ENCODE measurements around the gene TFB2M.
"Not testable (repeated sequence)": the region's sequence is repeated elsewhere in the genome, so short reads cannot be mapped to it uniquely, and the experiment has no call there.

The TFB2M gene, protein sequence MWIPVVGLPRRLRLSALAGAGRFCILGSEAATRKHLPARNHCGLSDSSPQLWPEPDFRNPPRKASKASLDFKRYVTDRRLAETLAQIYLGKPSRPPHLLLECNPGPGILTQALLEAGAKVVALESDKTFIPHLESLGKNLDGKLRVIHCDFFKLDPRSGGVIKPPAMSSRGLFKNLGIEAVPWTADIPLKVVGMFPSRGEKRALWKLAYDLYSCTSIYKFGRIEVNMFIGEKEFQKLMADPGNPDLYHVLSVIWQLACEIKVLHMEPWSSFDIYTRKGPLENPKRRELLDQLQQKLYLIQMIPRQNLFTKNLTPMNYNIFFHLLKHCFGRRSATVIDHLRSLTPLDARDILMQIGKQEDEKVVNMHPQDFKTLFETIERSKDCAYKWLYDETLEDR

DNA sequence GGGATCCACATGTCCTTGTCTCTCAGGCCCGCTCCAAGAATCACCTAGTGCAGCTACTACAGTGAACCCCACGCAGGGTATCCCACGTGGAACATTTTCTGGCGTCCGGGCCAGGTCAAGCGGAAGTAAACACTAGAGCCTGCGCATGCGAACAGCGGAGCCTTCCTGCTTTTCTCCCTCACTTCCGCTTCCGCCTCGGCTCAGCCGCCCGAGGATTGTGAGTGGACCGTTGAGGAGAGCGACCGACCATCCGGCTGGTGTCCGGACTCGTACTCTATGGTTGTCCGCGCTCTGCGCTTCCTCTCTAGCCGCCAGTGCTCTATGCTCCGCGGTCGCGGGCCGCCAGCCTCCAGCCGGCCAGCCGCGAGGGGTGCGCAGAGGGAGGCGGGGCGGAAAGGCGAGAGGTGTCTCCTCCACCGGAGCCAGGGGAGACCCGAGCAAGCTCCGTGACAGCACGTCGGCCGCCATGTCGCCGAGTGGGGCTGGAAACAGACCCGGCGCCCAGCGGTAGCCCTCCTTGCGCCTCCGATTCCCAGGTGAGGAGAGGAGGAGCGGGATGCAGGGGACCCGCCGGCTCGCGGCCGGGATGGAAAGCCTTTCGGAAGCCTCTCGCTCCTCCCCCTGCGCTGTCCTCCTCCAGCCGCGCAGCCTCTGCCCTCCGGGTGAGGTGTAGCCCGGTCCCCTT, at the start of gene TFB2M, which contains the start of gene CNST:
Gene TFB2M (minus strand): TSS at position 134 of the 685 bp plus-strand sequence. CDS start 123 bp downstream, at position 11.
Gene CNST (plus strand): TSS at position 329 of the 685 bp plus-strand sequence. CDS start 25,107 bp downstream, outside the sequence.
- DNase-seq (ENCODE audit: extremely low spot score, insufficient read length, low read depth) (peak; percentile 87), FAIRE-seq (peak; percentile 100)

DNA sequence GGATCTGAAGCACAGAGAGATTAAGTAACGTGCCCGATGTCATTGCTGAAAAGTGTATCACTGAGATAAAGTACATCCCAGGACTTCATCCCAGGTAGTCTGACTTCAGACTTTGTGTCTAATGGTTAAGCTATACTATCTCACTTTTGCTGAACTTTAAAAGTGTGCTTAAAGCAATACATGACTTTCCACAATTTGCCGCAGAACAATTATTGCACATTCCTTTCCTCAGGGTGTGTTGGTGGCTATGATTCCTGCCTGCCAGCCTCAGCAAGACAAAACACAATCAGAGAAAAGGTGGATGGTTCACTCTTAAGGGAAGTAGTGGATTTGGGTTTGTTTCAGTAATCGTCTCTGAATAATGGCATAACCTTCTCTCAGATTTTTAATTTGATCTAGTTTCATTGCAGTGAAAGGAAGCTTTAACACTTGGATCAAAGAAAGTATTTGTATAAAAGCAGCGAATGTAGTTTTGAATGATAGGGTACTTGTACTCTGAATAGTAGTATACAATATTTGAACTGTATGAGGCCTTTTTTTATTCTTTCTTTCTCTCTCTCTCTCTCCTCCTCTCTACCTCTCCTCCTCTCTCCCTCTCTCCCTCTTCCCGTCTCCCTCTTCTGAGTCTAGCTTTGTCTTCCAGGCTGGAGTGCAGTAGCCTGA, 47.2 kb upstream of the TFB2M start:
- DNase-seq (ENCODE audit: extremely low spot score, insufficient read length, low read depth): no peak
- FAIRE-seq: no peak

DNA sequence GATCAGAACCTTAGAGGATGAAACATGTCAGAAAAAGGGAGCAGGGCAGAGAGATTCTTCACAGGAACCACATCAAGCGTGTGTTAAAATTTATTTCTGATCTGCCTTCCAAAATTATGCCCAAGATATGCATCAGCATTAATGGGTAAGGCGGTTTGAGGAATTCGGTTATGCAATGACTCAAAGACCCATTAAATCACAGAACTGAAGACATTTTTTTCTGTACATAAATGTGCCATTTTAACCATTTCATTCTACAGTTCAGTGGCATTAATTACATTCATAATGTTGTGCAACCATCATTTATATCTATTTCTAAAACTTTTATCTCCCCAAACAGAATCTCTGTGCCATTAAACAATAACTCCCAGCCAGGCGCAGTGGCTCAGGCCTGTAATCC, 43.6 kb upstream of the TFB2M start:
- no peak for FAIRE-seq
- DNase-seq (ENCODE audit: extremely low spot score, insufficient read length, low read depth): no peak

DNA sequence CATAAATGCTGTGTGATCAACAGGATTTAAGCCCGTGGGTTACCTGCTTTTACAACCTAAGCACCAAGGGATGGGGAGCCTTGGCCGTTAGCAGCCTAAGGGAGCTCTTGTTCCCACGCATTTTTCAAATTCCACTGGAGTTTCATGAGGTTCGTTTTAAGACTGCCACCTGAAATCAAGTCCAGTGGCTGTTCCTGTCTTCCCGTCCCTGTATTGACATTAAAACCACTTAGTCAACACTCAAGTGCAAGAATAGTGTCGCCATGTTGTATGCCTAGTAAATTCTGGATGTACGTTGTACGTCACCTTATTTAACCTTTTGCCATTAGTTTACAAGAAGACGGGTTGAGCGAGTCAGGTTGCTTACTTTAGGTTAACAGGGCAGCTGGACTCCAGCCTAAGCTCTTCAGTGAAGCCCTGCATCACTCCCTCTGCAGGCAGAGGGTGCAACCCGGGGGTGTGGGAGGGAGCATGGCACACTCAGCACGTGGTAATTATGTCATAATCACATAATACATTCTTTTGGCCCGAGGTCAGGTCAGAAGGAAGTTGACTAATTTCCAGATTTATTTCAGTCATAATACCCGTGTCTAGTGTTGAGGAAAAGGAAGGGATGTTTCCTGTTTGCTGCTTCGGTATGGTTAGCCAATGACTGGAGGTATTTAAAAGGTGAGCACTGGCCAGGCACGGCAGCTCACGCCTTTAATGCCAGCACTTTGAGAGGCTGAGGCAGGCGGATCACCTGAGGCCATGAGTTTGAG, 42.7 kb upstream of the TFB2M start:
- DNase-seq (ENCODE audit: extremely low spot score, insufficient read length, low read depth) (no peak), FAIRE-seq (no peak)

DNA sequence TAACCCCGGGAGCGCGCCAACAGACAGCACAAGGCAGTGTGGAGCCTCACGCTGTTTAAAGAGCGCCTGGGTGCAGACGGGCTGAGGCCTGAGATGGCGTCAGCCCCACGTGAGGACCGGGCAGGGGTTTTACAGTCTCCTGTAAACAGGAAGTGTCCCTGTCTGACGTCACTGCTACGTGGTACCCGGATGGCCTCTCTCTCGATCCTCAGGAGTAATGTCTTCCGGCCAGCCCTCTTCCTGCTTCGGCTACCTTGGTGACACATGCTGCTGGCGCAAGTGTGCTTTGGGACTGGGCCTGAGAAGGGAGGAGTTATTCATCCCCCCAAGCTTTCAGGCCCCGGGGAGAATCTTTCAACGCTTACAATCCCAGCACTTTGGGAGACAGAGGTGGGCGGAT, 41.4 kb upstream of the TFB2M start:
- DNase-seq (ENCODE audit: extremely low spot score, insufficient read length, low read depth) (no peak), FAIRE-seq (no peak)

DNA sequence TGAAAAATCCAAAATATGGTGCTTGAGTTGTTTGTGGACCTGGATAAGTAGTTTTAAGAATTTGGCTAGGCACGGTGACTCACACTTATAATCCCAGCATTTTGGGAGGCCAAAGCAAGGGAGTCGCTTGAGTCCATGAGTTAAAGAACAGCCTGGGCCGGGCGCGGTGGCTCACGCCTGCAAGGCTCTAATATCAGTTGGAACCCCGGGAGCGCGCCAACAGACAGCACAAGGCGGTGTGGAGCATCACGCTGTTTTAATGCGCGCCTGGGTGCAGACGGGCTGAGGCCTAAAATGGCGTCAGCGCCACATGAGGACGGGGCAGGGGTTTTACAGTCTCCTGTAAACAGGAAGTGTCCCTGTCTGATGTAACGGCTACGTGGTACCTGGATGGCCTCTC, 39.2 kb upstream of the TFB2M start:
- not testable (repeated sequence) for DNase-seq (ENCODE audit: extremely low spot score, insufficient read length, low read depth); FAIRE-seq

DNA sequence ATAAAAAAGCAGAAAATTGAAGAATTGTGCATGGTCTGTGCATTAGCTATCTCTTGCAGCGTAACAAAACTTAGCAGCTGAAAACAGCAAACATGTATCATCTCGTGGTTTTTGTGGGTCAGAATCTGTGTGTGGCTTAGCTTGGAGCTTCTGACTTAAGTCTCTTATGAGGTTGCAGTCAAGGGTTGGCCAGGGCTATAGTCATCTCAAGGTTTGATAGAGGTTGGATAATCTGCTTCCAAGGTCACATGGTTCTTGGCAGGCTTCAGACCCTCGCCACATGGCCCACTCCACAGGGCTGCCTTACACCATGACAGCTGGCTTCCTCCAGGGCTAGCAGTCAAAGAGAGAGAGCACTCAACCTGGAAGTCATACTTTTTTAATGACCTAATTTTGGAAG, 36.1 kb upstream of the TFB2M start:
- DNase-seq (ENCODE audit: extremely low spot score, insufficient read length, low read depth) (no peak), FAIRE-seq (no peak)

DNA sequence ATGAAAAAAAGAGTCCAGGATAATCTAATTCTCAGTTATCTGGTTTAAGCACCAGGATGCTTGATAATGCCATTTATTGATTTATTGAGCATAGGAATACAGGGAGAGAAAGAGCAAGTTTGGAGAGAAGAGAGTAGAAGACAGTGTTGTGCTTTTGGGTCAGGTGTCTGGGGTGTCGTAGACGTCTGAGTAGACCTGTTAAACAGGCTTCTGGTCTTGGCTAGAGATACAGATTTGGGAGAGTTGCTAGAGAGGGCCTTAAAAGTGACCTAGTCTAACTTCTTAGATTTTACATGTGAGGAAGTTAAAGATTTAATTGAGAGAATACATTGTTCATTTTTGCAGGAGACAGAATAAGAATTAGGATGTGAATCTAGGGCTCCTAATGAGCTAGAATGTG, 34.5 kb upstream of the TFB2M start:
- no peak for DNase-seq (ENCODE audit: extremely low spot score, insufficient read length, low read depth)
- no peak for FAIRE-seq

DNA sequence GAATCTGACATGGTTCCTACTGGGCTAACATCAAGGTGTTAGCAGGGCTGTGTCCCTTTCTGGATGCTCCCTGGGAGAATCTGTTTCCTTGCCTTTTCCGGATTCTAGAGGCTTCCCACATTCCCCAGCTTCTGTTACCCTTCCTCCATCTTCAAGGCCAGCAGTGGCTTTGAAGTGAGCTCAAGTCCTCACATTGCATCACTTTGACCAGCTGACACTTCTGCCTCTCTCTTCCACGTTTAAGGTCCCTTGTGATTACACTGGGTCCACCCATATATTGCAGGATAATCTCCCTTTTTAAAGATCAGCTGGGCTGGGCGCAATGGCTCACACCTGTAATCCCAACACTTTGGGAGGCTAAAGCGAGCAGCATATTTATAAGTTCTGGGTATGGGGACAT, 33.3 kb upstream of the TFB2M start:
- no peak for FAIRE-seq

DNA sequence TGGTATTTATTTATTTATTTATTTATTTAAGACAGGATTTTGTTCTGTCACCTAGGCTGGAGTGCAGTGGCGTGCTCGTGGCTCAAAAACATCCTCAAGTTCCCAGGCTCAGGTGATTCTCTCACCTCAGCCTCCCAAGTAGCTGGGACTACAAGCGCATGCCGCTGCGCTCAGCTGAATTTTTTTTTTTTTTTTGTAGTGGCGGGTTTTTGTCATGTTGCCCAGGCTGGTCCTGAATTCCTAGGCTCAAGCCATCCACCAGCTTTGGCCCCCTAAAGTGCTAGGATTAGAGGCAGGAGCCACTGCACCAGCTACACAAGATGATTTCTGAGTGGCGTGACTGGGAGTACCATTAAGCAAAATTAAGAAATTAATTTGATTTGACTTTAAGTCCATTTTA, 31.9 kb upstream of the TFB2M start:
- FAIRE-seq (no peak), DNase-seq (ENCODE audit: extremely low spot score, insufficient read length, low read depth) (no peak)

More for the DNA sequence above, 33.3 kb upstream of the TFB2M start:
- no peak for DNase-seq (ENCODE audit: extremely low spot score, insufficient read length, low read depth)

DNA sequence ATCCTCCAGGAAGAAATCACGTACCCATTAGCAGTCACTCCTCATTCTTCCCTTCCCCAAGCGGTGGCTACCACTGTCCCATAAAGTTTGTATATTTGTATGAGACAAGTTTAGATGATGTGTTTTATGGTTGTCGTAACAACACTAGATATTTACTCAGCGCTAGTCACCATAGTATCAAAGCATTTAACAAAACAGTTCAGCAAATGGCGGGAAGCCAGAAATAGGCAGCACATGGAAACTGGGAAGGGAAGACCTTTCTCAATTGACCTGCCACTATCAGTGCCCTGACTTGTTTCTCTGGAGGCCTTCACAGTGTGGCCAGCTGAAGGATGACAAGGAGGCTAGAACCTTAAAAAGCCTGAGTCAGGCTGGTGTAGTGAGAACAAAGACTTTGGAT, 31.3 kb upstream of the TFB2M start:
- DNase-seq (ENCODE audit: extremely low spot score, insufficient read length, low read depth): no peak
- FAIRE-seq: no peak

DNA sequence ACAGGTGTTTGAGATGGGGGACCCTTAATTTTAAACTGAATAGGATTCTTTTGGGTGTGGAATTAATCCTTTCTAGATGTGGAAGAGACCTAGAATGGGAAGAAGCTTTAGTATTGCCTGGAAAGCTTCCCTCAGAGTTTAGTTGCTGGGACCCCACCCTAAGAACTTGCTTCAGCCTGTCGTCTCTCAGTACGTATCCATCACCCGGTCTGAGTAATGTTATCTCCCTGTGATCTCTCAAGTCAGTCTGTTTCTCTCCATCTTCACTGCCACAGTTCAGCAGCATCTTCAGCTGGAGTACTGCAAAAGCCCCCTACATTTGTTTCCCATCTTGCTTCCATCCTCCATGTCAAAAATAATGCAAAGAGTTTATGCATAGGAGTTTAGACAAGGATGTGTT, 29.1 kb upstream of the TFB2M start:
- DNase-seq (ENCODE audit: extremely low spot score, insufficient read length, low read depth): no peak

DNA sequence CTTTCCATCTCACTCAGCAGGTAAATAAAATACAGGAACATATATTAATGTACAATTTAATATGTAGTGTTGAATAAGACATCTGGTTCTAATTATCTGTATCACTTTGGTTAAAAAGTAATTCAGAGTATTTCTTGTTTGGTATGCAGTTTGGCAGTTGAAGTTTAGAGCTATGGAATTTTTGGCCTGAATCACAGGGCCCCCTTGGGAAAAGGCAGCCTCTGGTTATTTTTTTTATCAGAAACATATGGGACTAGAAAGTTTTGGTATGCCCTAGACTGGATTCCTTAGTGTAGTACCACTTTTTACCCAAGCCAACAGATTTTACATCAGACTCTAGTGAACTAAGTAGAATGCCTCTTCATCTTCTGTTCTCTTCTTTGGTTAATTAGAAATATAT, 26.6 kb upstream of the TFB2M start:
- DNase-seq (ENCODE audit: extremely low spot score, insufficient read length, low read depth): no peak
- no peak for FAIRE-seq

More for the DNA sequence above, 29.1 kb upstream of the TFB2M start:
- FAIRE-seq: no peak

DNA sequence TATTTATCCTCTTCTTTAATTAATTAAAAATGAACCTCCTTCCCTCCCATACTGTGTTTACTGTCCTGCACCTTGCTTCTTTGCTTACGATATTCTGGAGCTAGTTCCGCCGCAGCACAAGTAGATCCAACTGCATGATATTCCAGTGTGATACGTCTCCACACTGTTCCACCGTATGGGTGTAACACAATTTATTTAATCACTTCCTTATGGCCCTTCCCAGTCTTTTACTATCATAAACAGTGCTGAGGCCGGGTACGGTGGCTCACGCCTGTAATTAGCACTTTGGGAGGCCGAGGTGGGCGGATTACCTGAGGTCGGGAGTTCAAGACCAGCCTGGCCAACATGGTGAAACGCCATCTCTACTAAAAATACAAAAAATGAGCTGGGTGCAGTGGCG, 25.9 kb upstream of the TFB2M start:
- FAIRE-seq (no peak), DNase-seq (ENCODE audit: extremely low spot score, insufficient read length, low read depth) (no peak)

DNA sequence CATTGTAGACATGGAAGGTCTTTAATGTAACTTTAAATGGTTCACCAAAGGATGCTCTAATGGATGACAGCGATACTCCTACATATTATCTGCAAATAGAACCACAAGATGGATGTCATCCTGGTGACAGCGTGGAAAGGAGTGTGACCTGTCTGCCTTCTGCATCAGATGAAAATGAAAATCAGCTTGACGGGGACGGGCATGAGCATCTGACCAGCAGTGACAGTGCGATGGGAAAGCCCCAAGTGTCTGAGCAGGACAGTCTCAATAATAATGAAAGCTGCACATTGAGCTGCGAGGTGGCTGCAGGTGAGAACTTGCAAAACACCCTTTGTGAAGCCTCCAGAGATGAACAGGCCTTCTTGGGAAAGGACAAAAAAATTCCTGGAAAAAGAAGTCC, 25.4 kb upstream of the TFB2M start:
- FAIRE-seq (peak; percentile 89), DNase-seq (ENCODE audit: extremely low spot score, insufficient read length, low read depth) (peak; percentile 38)

DNA sequence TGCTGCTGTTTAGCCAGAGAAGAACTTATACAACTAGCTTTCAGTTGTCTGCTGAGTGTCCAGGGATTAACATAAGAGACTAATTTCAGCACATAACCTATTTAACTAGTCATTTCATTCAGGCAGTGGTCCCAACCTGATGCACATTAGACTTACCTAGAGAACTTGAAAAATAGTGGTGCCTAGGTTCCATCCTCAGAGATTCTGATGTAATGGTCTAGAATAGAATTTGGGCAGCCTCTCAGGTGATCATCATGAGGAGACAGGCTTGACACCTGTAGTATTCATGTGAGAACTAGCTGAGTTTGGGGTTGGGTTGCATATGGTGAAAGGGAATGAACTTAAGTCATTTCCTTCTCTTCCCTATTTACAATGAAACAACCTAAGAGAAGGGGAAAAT, 25.0 kb upstream of the TFB2M start:
- DNase-seq (ENCODE audit: extremely low spot score, insufficient read length, low read depth) (no peak), FAIRE-seq (no peak)

DNA sequence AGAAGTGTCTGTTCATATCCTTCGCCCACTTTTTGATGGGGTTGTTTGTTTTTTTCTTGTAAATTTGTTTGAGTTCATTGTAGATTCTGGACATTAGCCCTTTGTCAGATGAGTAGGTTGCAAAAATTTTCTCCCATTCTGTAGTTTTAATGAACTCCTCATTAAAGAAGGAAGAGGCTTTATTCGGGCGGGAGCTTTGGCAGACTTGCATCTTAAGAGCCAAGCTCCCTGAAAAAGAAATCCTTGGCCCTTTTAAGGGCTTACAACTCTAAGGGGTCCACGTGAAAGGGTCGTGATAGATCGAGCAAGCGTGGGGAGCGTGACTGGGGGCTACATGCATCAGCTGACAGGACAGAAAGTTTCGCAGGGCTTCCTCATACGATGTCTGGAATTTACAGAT, 23.9 kb upstream of the TFB2M start:
- not testable (repeated sequence) for FAIRE-seq; DNase-seq (ENCODE audit: extremely low spot score, insufficient read length, low read depth)

DNA sequence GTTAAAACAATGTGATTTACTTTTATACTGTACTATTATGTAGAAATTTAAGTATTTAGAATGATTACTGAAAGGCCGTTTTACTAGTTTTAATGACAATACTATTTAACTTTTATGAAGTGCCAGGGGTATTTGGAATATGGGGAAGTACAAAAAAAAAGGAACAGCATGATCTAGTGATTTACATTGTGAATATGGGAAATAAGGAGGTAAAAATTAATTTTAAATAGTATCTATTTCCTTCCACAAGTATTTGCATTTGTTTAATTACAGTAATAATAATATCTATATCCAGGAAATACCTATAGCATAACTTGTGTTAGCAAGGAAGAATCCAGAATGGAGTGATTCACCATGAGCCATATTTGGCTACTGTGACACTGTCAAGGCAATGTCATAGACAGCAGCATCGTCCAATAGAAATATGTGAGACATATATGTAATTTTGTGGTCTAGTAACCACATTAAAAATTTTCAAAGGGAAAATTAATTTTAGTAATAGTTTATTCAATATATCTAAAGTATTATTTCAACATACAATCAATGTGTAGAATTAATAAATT, 22.2 kb upstream of the TFB2M start:
- FAIRE-seq (no peak), DNase-seq (ENCODE audit: extremely low spot score, insufficient read length, low read depth) (no peak)

DNA sequence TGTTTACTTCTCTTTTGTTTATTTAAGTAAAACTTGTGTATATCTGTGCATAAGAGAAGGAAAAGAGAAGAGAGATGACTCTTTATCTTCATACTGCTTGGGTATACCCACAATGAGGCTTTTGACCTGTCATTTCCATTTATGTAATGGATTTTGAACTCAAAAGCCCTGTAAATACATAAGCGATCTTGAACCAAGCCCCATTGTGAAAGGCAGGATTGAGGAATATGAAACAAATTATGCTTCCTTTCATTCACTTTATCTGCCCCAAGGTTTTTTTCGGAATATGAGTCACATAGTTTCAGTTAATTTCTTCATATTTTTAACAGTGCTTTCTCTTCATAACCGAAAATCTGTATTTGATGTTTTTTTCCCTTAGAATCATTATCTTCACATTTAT, 21.5 kb upstream of the TFB2M start:
- FAIRE-seq: no peak
- DNase-seq (ENCODE audit: extremely low spot score, insufficient read length, low read depth): no peak

DNA sequence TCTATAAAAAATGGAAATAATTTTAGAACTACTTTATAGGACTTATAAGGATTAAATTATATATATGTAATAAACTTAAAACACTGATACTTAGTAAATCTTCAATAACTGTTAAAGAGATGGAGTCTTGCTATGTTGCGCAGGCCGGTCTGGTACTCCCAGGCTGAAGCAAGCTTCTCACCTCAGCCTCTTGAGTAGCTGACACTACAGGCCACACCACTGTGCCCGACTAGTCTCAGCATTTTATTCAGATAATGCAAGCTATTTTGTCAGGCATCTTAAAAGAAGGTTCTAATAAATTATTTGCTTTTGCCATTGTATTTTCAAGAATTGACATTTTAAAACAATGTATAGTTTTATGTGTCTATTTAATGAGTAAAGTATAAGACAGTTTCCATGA, 21.0 kb upstream of the TFB2M start:
- DNase-seq (ENCODE audit: extremely low spot score, insufficient read length, low read depth): no peak
- no peak for FAIRE-seq
